ENCODE measurements around the gene KRTAP23-1.

The KRTAP23-1 gene

GRCh38 chr21:30306884-30307283 is 41.5 kb downstream of the KRTAP23-1 start:
- no peak for DNase-seq (ENCODE audit: low spot score)

- no peak for DNase-seq (ENCODE audit: low spot score)
Measured at GRCh38 chr21:30305136-30305535, 43.3 kb downstream of the KRTAP23-1 start.
